ENCODE results near the gene GMEB2. TPM values are rescaled to one million over a fixed set of nuclear protein-coding genes. Genes with fewer than 3 reads are reported as not detected.

Gene GMEB2
- total RNA-seq, 1 experiment from 2014 or later: 18.8 TPM

GRCh38 chr20:63640086-63640485, 13.2 kb upstream of the GMEB2 start:
- BruUV-seq (replicated peaks): no TSS peak
- no peaks in the 10 kb centered on the region for H3K9me3 Mint-ChIP-seq (ENCODE audit: low read depth, unreplicated experiment)
- TF ChIP-seq CTCF (IDR thresholded peaks at IDR 0.05; ENCODE audit: unreplicated experiment): no peak
- H3K4me1 Mint-ChIP-seq (ENCODE audit: low read depth, unreplicated experiment): peaks cover 8% of the 10 kb centered on the region
- no peak overlapping the region for H3K4me3 Mint-ChIP-seq (ENCODE audit: low read depth, unreplicated experiment)
- CTCF ChIA-PET: no interaction called here
- DNase-seq: no peak
- H3K27ac Mint-ChIP-seq (ENCODE audit: unreplicated experiment): no peak overlapping the region
- no peaks in the 10 kb centered on the region for H3K27me3 Mint-ChIP-seq (ENCODE audit: unreplicated experiment)
- intact Hi-C loops (cut with micrococcal nuclease; ENCODE audit: unreplicated experiment): no loop called here
- H3K36me3 Mint-ChIP-seq (ENCODE audit: insufficient read depth, unreplicated experiment): peaks cover 24% of the 10 kb centered on the region

GRCh38 chr20:63639093-63639975, 12.4 kb upstream of the GMEB2 start:
- CTCF ChIA-PET: no interaction called here
- no peak for TF ChIP-seq CTCF (IDR thresholded peaks at IDR 0.05; ENCODE audit: unreplicated experiment)
- intact Hi-C loops (cut with micrococcal nuclease; ENCODE audit: unreplicated experiment): no loop called here
- Mint-ChIP-seq H3K27ac (ENCODE audit: unreplicated experiment) (no peak overlapping the region), H3K4me3 (ENCODE audit: low read depth, unreplicated experiment) (no peak overlapping the region), H3K36me3 (ENCODE audit: insufficient read depth, unreplicated experiment) (peaks cover 24% of the 10 kb centered on the region), H3K27me3 (ENCODE audit: unreplicated experiment) (no peaks in the 10 kb centered on the region), H3K4me1 (ENCODE audit: low read depth, unreplicated experiment) (peaks cover 8% of the 10 kb centered on the region), H3K9me3 (ENCODE audit: low read depth, unreplicated experiment) (no peaks in the 10 kb centered on the region)
- no TSS peak for BruUV-seq (replicated peaks)
- no peak for DNase-seq

- H3K9me3 Mint-ChIP-seq (ENCODE audit: low read depth, unreplicated experiment): no peaks in the 10 kb centered on the region
- no TSS peak for BruUV-seq (replicated peaks)
- no peak for DNase-seq
- intact Hi-C loops (cut with micrococcal nuclease; ENCODE audit: unreplicated experiment): no loop called here
- CTCF ChIA-PET: interaction anchor here (0.7 kb wide), 1 partner anchor 518 kb away, joined by 4 read pairs; no protein-coding TSS in a partner anchor
- H3K27me3 Mint-ChIP-seq (ENCODE audit: unreplicated experiment): no peaks in the 10 kb centered on the region
- no peak for TF ChIP-seq CTCF (IDR thresholded peaks at IDR 0.05; ENCODE audit: unreplicated experiment)
- H3K4me3 Mint-ChIP-seq (ENCODE audit: low read depth, unreplicated experiment): no peak overlapping the region
- no peaks in the 10 kb centered on the region for H3K4me1 Mint-ChIP-seq (ENCODE audit: low read depth, unreplicated experiment)
- H3K27ac Mint-ChIP-seq (ENCODE audit: unreplicated experiment): no peak overlapping the region
- peaks cover 9% of the 10 kb centered on the region for H3K36me3 Mint-ChIP-seq (ENCODE audit: insufficient read depth, unreplicated experiment)
Measured at GRCh38 chr20:63636752-63637628, 10.1 kb upstream of the GMEB2 start.

GRCh38 chr20:63635431-63636141, 8.7 kb upstream of the GMEB2 start:
- no TSS peak for BruUV-seq (replicated peaks)
- no peak for DNase-seq
- intact Hi-C loops (cut with micrococcal nuclease; ENCODE audit: unreplicated experiment): no loop called here
- Mint-ChIP-seq H3K27me3 (ENCODE audit: unreplicated experiment) (no peaks in the 10 kb centered on the region), H3K9me3 (ENCODE audit: low read depth, unreplicated experiment) (no peaks in the 10 kb centered on the region), H3K36me3 (ENCODE audit: insufficient read depth, unreplicated experiment) (peaks cover 5% of the 10 kb centered on the region), H3K4me3 (ENCODE audit: low read depth, unreplicated experiment) (no peak overlapping the region), H3K27ac (ENCODE audit: unreplicated experiment) (no peak overlapping the region), H3K4me1 (ENCODE audit: low read depth, unreplicated experiment) (no peaks in the 10 kb centered on the region)
- CTCF ChIA-PET: no interaction called here
- no peak for TF ChIP-seq CTCF (IDR thresholded peaks at IDR 0.05; ENCODE audit: unreplicated experiment)

Data from Calu3 (cell line).